ENCODE results near the gene LRRC17.

DNA sequence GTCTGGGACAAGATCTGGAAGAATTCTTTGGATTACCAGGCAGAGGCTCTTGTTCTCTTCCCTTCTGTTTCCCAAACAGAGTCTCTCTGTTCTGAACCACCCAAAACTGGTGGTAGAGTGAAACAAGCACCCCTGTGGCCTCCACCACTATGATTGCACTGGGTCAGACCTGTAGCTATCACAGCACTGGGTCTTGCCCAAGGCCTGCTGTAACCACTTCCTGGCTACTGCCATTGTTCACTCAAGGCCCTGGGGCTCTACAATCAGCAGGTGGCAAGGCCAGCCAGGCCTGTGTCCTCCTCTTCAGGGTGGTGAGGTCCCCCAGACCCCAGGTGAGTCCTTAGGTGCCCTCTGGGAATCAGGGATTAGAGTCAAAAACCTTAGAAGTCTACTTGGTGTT, 4.1 kb upstream of the LRRC17 start:
- no peak for TF ChIP-seq EP300 (IDR thresholded peaks at IDR 0.05)
- TF ChIP-seq CTCF (IDR thresholded peaks at IDR 0.05) = no peak
- no peak for TF ChIP-seq POLR2A (IDR thresholded peaks at IDR 0.05)
